ENCODE measurements around the gene H2AZ2.
"Not testable (repeated sequence)": the region's sequence is repeated elsewhere in the genome, so short reads cannot be mapped to it uniquely, and the experiment has no call there.

Gene H2AZ2

DNA sequence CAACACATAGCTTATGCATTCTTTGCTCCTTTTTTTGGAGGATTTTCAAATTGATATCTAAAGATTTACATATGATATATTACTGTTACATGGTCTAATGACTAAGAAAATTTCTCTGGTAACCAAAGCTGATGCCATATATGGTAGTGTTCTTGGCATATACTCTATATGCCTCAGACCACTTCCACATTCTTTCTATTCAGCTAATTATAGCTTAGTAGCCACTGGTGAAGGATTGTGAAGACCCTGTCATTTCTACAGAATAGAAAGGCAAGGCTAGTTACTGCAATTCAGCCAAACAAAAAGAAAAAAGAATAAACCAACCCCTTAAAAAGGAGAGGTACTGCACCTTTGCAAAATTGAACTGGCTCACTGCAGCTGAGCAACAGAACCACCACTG is 33.7 kb upstream of the H2AZ2 start:
- TF ChIP-seq, protein P1, sequence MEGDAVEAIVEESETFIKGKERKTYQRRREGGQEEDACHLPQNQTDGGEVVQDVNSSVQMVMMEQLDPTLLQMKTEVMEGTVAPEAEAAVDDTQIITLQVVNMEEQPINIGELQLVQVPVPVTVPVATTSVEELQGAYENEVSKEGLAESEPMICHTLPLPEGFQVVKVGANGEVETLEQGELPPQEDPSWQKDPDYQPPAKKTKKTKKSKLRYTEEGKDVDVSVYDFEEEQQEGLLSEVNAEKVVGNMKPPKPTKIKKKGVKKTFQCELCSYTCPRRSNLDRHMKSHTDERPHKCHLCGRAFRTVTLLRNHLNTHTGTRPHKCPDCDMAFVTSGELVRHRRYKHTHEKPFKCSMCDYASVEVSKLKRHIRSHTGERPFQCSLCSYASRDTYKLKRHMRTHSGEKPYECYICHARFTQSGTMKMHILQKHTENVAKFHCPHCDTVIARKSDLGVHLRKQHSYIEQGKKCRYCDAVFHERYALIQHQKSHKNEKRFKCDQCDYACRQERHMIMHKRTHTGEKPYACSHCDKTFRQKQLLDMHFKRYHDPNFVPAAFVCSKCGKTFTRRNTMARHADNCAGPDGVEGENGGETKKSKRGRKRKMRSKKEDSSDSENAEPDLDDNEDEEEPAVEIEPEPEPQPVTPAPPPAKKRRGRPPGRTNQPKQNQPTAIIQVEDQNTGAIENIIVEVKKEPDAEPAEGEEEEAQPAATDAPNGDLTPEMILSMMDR (IDR thresholded peaks at IDR 0.05; ENCODE audit: low read depth, low read length): no peak
- peak overlapping the region; percentile 80 for H3K4me3 ChIP-seq (ENCODE audit: low read depth, low read length)
- in situ Hi-C loops (cut with HindIII; ENCODE audit: low sequenced_read_pairs): no loop called here
- peak; percentile 86 for DNase-seq (ENCODE audit: low read depth, low spot score)

DNA sequence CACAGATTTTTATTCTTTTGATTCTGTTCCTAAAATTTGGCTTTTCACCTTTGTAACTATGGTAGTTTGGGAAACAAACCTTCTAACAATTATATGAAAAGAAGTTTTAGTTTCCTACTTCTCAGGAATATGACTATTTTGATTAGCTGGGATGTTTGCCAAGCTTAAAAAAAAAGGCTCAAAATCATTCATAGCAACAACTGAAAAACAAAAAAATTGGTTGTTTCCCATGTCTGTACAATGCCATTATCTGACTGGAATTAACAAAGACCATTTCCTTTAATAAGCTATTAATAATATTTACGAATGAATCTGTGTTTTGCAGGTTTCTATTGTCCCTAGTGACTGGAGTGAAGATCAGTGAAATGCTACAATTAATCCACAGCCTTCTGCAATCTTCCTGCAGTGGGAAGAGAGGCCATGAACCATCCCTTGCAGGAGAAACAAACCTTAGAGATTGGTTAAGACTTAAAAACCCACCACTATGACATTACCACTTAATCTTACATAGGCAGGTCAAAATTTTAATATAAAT is 33.2 kb upstream of the H2AZ2 start:
- in situ Hi-C loops (cut with HindIII; ENCODE audit: low sequenced_read_pairs): no loop called here
- TF ChIP-seq, protein P1 (IDR thresholded peaks at IDR 0.05; ENCODE audit: low read depth, low read length): no peak
- H3K4me3 ChIP-seq (ENCODE audit: low read depth, low read length): peak overlapping the region; percentile 80
- peak; percentile 33 for DNase-seq (ENCODE audit: low read depth, low spot score)

DNA sequence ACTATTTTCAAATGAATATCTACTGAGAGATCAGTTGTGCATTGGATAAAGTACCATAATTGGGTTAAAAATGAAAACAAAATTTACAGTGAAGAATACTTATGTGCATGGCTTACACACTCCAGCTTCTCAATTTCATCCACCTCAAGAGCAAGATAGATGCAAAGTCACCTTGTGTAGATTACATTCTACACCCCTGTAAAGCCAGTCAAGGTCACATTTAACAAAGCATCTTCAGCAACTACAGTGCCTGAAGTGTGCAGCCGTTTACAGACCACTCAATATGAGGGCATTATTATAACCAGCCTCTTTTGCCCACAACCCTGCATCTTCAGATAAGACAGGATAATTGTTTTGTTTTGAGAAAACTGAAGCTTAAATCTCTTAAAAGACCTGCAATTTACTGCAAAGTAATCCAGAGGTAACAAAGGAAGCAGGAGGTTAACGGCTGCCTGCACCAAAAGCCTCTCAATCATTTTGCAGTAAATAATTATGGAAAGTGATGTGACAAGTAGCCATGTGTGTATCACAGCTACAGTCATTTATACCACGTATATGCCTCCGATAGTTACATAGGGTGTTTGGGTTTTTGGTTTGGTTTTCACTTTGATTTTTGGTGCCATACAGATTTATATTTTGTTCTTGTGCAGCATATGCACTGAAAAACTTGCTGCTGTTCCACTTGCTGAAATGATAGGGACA is 32.6 kb upstream of the H2AZ2 start:
- H3K4me3 ChIP-seq (ENCODE audit: low read depth, low read length): peak overlapping the region; percentile 80
- in situ Hi-C loops (cut with HindIII; ENCODE audit: low sequenced_read_pairs): no loop called here
- DNase-seq (ENCODE audit: low read depth, low spot score): no peak
- TF ChIP-seq, protein P1 (IDR thresholded peaks at IDR 0.05; ENCODE audit: low read depth, low read length): no peak

GRCh38 chr7:44876393-44876792 is 28.5 kb upstream of the H2AZ2 start:
- no peak for DNase-seq (ENCODE audit: low read depth, low spot score)
- in situ Hi-C loops (cut with HindIII; ENCODE audit: low sequenced_read_pairs): no loop called here
- TF ChIP-seq, protein P1 (IDR thresholded peaks at IDR 0.05; ENCODE audit: low read depth, low read length): no peak
- no peak overlapping the region for H3K4me3 ChIP-seq (ENCODE audit: low read depth, low read length)

- H3K4me3 ChIP-seq (ENCODE audit: low read depth, low read length): no peak overlapping the region
- DNase-seq (ENCODE audit: low read depth, low spot score): no peak
- in situ Hi-C loops (cut with HindIII; ENCODE audit: low sequenced_read_pairs): no loop called here
- TF ChIP-seq, protein P1 (IDR thresholded peaks at IDR 0.05; ENCODE audit: low read depth, low read length): no peak
These were observed 27.4 kb upstream of the H2AZ2 start for GRCh38 chr7:44875241-44875640.

- no peak overlapping the region for H3K4me3 ChIP-seq (ENCODE audit: low read depth, low read length)
- in situ Hi-C loops (cut with HindIII; ENCODE audit: low sequenced_read_pairs): no loop called here
- DNase-seq (ENCODE audit: low read depth, low spot score): no peak
- TF ChIP-seq, protein P1 (IDR thresholded peaks at IDR 0.05; ENCODE audit: low read depth, low read length): no peak
These were observed 24.9 kb upstream of the H2AZ2 start for GRCh38 chr7:44872787-44873186.

DNA sequence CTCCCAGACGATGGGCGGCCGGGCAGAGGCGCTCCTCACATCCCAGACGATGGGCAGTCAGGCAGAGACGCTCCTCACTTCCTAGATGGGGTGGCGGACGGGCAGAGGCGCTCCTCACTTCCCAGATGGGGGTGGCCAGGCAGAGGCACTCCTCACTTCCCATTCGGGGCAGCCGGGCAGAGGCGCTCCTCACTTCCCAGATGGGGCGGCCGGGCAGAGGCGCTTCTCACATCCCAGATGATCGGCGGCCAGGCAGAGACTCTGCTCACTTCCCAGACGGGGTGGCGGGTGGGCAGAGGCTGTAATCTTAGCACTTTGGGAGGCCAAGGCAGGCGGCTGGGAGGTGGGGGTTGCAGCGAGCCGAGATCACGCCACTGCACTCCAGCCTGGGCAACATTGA is 24.0 kb upstream of the H2AZ2 start:
- DNase-seq (ENCODE audit: low read depth, low spot score); H3K4me3 ChIP-seq (ENCODE audit: low read depth, low read length); in situ Hi-C loops (cut with HindIII; ENCODE audit: low sequenced_read_pairs): not testable (repeated sequence)

DNA sequence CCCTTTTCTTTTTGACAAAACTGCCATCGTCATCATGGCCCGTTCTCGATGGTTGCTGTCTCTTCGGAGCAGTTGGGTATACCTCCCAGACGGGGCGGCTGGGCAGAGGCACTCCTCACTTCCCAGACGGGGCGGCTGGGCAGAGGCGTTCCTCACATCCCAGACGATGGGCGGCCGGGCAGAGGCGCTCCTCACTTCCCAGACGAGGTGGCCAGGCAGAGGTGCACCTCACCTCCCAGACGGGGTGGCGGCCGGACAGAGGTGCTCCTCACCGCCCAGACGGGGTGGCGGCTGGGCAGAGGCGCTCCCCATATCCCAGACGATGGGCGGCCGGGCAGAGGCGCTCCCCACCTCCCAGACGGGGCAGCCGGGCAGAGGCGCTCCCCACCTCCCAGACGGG is 22.9 kb upstream of the H2AZ2 start:
- in situ Hi-C loops (cut with HindIII; ENCODE audit: low sequenced_read_pairs); DNase-seq (ENCODE audit: low read depth, low spot score); H3K4me3 ChIP-seq (ENCODE audit: low read depth, low read length): not testable (repeated sequence)

DNA sequence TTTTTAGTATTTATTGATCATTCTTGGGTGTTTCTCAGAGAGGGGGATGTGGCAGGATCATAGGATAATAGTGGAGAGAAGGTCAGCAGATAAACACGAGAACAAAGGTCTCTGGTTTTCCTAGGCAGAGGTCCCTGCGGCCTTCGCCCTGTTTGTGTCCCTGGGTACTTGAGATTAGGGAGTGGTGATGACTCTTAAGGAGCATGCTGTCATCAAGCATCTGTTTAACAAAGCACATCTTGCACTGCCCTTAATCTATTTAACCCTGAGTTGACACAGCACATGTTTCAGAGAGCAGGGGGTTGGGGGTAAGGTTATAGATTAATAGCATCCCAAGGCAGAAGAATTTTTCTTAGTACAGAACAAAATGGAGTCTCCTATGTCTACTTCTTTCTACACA is 22.4 kb upstream of the H2AZ2 start:
- in situ Hi-C loops (cut with HindIII; ENCODE audit: low sequenced_read_pairs); DNase-seq (ENCODE audit: low read depth, low spot score); H3K4me3 ChIP-seq (ENCODE audit: low read depth, low read length): not testable (repeated sequence)
